ENCODE measurements around the gene SIRT7.

- TF ChIP-seq SUZ12 (IDR thresholded peaks at IDR 0.05; ENCODE audit: extremely low read depth, insufficient read depth, insufficient read length) (no peak), YY1 (IDR thresholded peaks at IDR 0.05; ENCODE audit: insufficient read depth, insufficient read length) (no peak)
Measured at GRCh38 chr17:81941484-81942166, 23.6 kb upstream of the SIRT7 start.

Measured in NT2/D1 (cell line).